Stomach (tissue), 9 donors: Measurements from ENCODE around the gene ZAR1. TPM values are rescaled to one million over a fixed set of nuclear protein-coding genes. Genes with fewer than 3 reads are reported as not detected.

Experiments used
- DNase-seq, 2 donors: peaks; one replicate each; pipeline versions ENCODE4 v3.0.0 to v3.0.0-alpha.2; 2013 to 2019
- H3K27ac ChIP-seq, 5 donors: fragments of 200-600 bp in 4 of 5; sonication (generic) in 4 of 5; one replicate each; pipeline ENCODE4 v1.5.1; 2013 to 2019; ENCODE audit warnings: mild to moderate bottlenecking in 1 of 5, moderate library complexity in 1 of 5
- H3K27me3 ChIP-seq, 3 donors: fragments of 200-600 bp; sonication (generic); one replicate each; pipeline ENCODE4 v1.5.1; 2017 to 2019; ENCODE audit warnings: mixed run types in 1 of 3
- H3K36me3 ChIP-seq, 4 donors: fragments of 200-600 bp; sonication (generic); 1 replicate in 3 of 4; 2 replicates in 1 of 4; pipeline ENCODE4 v1.5.1; 2016 to 2019
- H3K4me1 ChIP-seq, 4 donors: fragments of 200-600 bp; sonication (generic); one replicate each; pipeline ENCODE4 v1.5.1; 2016 to 2019
- H3K4me3 ChIP-seq, 4 donors: fragments of 200-600 bp; sonication (generic) in 3 of 4; one replicate each; pipeline ENCODE4 v1.5.1; 2016 to 2019; ENCODE audit warnings: mild to moderate bottlenecking in 1 of 4
- H3K9me3 ChIP-seq, 4 donors: fragments of 200-600 bp; sonication (generic); one replicate each; pipeline ENCODE4 v1.5.1; 2016 to 2019
- EP300 ChIP-seq: sonication (generic); formaldehyde crosslinking; IDR thresholded peaks from one replicate; pipeline ENCODE4 v1.6.1; 2017; ENCODE audit warnings: antibody characterized with exemption
- POLR2A ChIP-seq, 4 donors: fragments of 450-650 bp; IDR thresholded peaks; one replicate each; pipeline ENCODE4 v1.6.1; 2016; ENCODE audit warnings: antibody characterized with exemption in 4 of 4, control low read depth in 2 of 4, mild to moderate bottlenecking in 1 of 4, moderate library complexity in 1 of 4
- POLR2AphosphoS5 ChIP-seq, 3 donors: sonication (generic); formaldehyde crosslinking; IDR thresholded peaks; one replicate each; pipeline ENCODE4 v1.6.1; 2016; ENCODE audit warnings: antibody characterized with exemption in 3 of 3
- WGBS, 5 donors: extraction: QIAGEN DNeasy Blood & Tissue Kit in 3 of 5; methylation state at CpG; one replicate each; pipeline versions ENCODE4 v1.1.5 to v1.1.7; 2013 to 2018; 5-methylcytosine and 5-hydroxymethylcytosine counted together
- intact Hi-C: fragments of 100-400 bp; cut with DNase I; formaldehyde crosslinking; loops from one replicate; pipeline ENCODE4 v1.15.1; 2023; ENCODE audit warnings: low total_unique reads
- polyA plus RNA-seq, 3 donors: library from polyadenylated mRNA; stranded (reverse); fragments of 200-250 nt; gene quantifications; one replicate each; pipeline ENCODE4 v1.2.3, GENCODE V29; 2013
- total RNA-seq, 5 donors: library from RNA; depleted of rRNA; stranded (reverse); fragments of >200 nt; gene quantifications; one replicate each; pipeline versions ENCODE4 v1.1.0 to v1.2.3, GENCODE V29; 2014 to 2016
- TF ChIP-seq, protein P1 (sequence below), 7 experiments: fragments of 450-650 bp in 4 of 7; fragments of 200-600 bp in 3 of 7; sonication (generic) in 3 of 7; IDR thresholded peaks; one replicate each; pipeline ENCODE4 v1.5.1; 2016 to 2019; ENCODE audit warnings: antibody characterized with exemption in 7 of 7, control low read depth in 2 of 7, mild to moderate bottlenecking in 1 of 7
- donor health status: healthy with polysubstance abuse.
- donor health status: Bipolar disorder and iron deficiency.
- donor health status: healthy.

The ZAR1 gene
- total and polyA plus RNA-seq, 8 donors, result not detected

GRCh38 chr4:48509543-48509942 lies 19.5 kb downstream of the ZAR1 start:
- Histone ChIP-seq H3K4me1 (no peaks in the 10 kb centered on the region), H3K27me3 (no peaks in the 10 kb centered on the region), H3K4me3 (no peak overlapping the region), H3K36me3 (peaks cover 27 to 97% (median 96%) of the 10 kb centered on the region in 4 donors), H3K9me3 (no peaks in the 10 kb centered on the region), H3K27ac (no peak overlapping the region)
- intact Hi-C loops, result no loop called here
- no peak for DNase-seq
- no peak for TF ChIP-seq POLR2A (IDR thresholded peaks at IDR 0.05)
- no peak for TF ChIP-seq EP300
- TF ChIP-seq POLR2AphosphoS5 (IDR thresholded peaks at IDR 0.05), result no peak
- TF ChIP-seq, protein P1, sequence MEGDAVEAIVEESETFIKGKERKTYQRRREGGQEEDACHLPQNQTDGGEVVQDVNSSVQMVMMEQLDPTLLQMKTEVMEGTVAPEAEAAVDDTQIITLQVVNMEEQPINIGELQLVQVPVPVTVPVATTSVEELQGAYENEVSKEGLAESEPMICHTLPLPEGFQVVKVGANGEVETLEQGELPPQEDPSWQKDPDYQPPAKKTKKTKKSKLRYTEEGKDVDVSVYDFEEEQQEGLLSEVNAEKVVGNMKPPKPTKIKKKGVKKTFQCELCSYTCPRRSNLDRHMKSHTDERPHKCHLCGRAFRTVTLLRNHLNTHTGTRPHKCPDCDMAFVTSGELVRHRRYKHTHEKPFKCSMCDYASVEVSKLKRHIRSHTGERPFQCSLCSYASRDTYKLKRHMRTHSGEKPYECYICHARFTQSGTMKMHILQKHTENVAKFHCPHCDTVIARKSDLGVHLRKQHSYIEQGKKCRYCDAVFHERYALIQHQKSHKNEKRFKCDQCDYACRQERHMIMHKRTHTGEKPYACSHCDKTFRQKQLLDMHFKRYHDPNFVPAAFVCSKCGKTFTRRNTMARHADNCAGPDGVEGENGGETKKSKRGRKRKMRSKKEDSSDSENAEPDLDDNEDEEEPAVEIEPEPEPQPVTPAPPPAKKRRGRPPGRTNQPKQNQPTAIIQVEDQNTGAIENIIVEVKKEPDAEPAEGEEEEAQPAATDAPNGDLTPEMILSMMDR (IDR thresholded peaks at IDR 0.05), result no peak

- Histone ChIP-seq H3K27me3 (no peaks in the 10 kb centered on the region), H3K4me3 (no peak overlapping the region), H3K36me3 (peaks cover 39 to 93% (median 89%) of the 10 kb centered on the region in 4 donors), H3K9me3 (no peaks in the 10 kb centered on the region), H3K4me1 (no peaks in the 10 kb centered on the region), H3K27ac (no peak overlapping the region)
- 85 to 95% (median 88%) methylated on average over 3 of the region's 3 CpGs for WGBS, 5 donors
- intact Hi-C loops, result no loop called here
- DNase-seq, result no peak
- TF ChIP-seq POLR2A (IDR thresholded peaks at IDR 0.05) (no peak), POLR2AphosphoS5 (IDR thresholded peaks at IDR 0.05) (no peak), EP300 (no peak)
- TF ChIP-seq, protein P1 (IDR thresholded peaks at IDR 0.05), result no peak
Measured at GRCh38 chr4:48518143-48518542, 28.1 kb downstream of the ZAR1 start.

DNA sequence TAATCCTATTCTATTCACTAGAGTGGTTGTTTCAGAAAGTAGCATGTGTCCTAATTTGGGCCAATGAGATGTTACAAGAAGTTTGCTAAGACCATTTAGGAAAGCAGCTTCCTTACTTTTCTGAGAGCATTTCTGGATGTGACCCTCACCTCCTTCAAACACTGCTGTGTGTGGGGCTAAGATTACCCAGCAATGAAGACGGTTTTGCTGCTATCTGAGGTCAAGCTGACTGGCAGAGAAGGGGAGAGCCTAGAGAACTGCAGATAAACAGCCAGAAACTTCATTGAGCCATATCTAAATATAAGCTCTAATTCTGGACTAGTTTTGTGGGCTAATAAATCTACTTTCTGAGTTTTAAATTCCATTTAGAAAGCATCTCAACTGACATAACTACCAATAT lies 36.4 kb downstream of the ZAR1 start:
- Histone ChIP-seq H3K9me3 (no peaks in the 10 kb centered on the region), H3K27me3 (no peaks in the 10 kb centered on the region), H3K4me1 (no peaks in the 10 kb centered on the region), H3K4me3 (no peak overlapping the region), H3K36me3 (peaks cover 44 to 100% (median 98%) of the 10 kb centered on the region in 4 donors), H3K27ac (no peak overlapping the region)
- no peak for DNase-seq
- 59 to 84% (median 82%) methylated on average over 1 of the region's 1 CpG for WGBS, 5 donors
- TF ChIP-seq POLR2A (IDR thresholded peaks at IDR 0.05) (no peak), POLR2AphosphoS5 (IDR thresholded peaks at IDR 0.05) (no peak), EP300 (no peak)
- TF ChIP-seq, protein P1 (IDR thresholded peaks at IDR 0.05), result no peak
- intact Hi-C loops, result no loop called here

GRCh38 chr4:48538358-48538757 lies 48.3 kb downstream of the ZAR1 start:
- TF ChIP-seq EP300 (no peak), POLR2AphosphoS5 (IDR thresholded peaks at IDR 0.05) (no peak), POLR2A (IDR thresholded peaks at IDR 0.05) (no peak)
- TF ChIP-seq, protein P1 (IDR thresholded peaks at IDR 0.05), result no peak
- Histone ChIP-seq H3K36me3 (peaks cover 32 to 79% (median 74%) of the 10 kb centered on the region in 4 donors), H3K27me3 (no peaks in the 10 kb centered on the region), H3K4me3 (no peak overlapping the region), H3K27ac (no peak overlapping the region), H3K9me3 (no peaks in the 10 kb centered on the region), H3K4me1 (peaks cover 0 to 16% (median 0%) of the 10 kb centered on the region in 4 donors)
- intact Hi-C loops, result no loop called here
- peak in 1 of 2 donors; percentile 32 for DNase-seq
